Stimulated activated CD4-positive, alpha-beta T cell treated with anti-CD3 and anti-CD28 coated beads, TNF-alpha, amount 100 ng/mL, for 24 hours (primary cell): ENCODE measurements around the gene CCR7.

Experiments
- DNase-seq, 3 experiments: peaks; one replicate each; pipeline ENCODE4 v3.0.0-alpha.2; 2020; ENCODE audit warnings: low read depth in 3 of 3

The CCR7 gene

GRCh38 chr17:40535924-40536294, 29.4 kb downstream of the CCR7 start:
- no peak for DNase-seq

- no peak for DNase-seq
Observed at GRCh38 chr17:40535438-40535837, 29.8 kb downstream of the CCR7 start.

GRCh38 chr17:40534371-40535189, 30.7 kb downstream of the CCR7 start:
- no peak for DNase-seq

GRCh38 chr17:40533896-40534295, 31.4 kb downstream of the CCR7 start:
- no peak for DNase-seq

GRCh38 chr17:40532520-40533253, 32.6 kb downstream of the CCR7 start:
- DNase-seq = no peak

- DNase-seq = peak; percentile 57 to 86 (median 69)
Observed at GRCh38 chr17:40531051-40531991, 34.0 kb downstream of the CCR7 start.

GRCh38 chr17:40530531-40530994, 34.7 kb downstream of the CCR7 start:
- DNase-seq = no peak

- no peak for DNase-seq
Observed at GRCh38 chr17:40529991-40530390, 35.3 kb downstream of the CCR7 start.

GRCh38 chr17:40528692-40529417, 36.4 kb downstream of the CCR7 start:
- DNase-seq = no peak

- no peak for DNase-seq
Observed at GRCh38 chr17:40526668-40527067, 38.6 kb downstream of the CCR7 start.

- no peak for DNase-seq
Observed at GRCh38 chr17:40525294-40525693, 40.0 kb downstream of the CCR7 start.

GRCh38 chr17:40524243-40524965, 40.9 kb downstream of the CCR7 start:
- DNase-seq = no peak

- no peak for DNase-seq
Observed at GRCh38 chr17:40522961-40523310, 42.3 kb downstream of the CCR7 start.

GRCh38 chr17:40522250-40522960, 42.9 kb downstream of the CCR7 start:
- no peak for DNase-seq

- no peak for DNase-seq
Observed at GRCh38 chr17:40520991-40521453, 44.2 kb downstream of the CCR7 start.

GRCh38 chr17:40519089-40519775, 46.0 kb downstream of the CCR7 start:
- DNase-seq = no peak

- DNase-seq = no peak
Observed at GRCh38 chr17:40518401-40519088, 46.7 kb downstream of the CCR7 start.

GRCh38 chr17:40517981-40518380, 47.3 kb downstream of the CCR7 start:
- DNase-seq = no peak

- no peak for DNase-seq
Observed at GRCh38 chr17:40517286-40517662, 48.0 kb downstream of the CCR7 start.
